Endothelial cell of umbilical vein (primary cell): Measurements from ENCODE around the gene MACROD2.

Source experiments
- CTCF ChIP-seq, 2 donors: IDR thresholded peaks; 1 replicate in 1 of 2; 2 replicates in 1 of 2; pipeline ENCODE4 v1.5.1; 2011; ENCODE audit warnings: low read length in 2 of 2, mild to moderate bottlenecking in 2 of 2, moderate library complexity in 2 of 2, control low read depth in 1 of 2, inconsistent platforms in 1 of 2, low read depth in 1 of 2; ENCODE audit not compliant: insufficient read depth in 1 of 2; ENCODE audit errors: extremely low read depth in 1 of 2
- GATA2 ChIP-seq: IDR thresholded peaks from 2 replicates; pipeline ENCODE4 v1.7.0; 2011; ENCODE audit warnings: low read depth, mild to moderate bottlenecking, moderate library complexity, mixed read lengths, low read length; ENCODE audit not compliant: insufficient read length, insufficient read depth
- POLR2A ChIP-seq: IDR thresholded peaks from 2 replicates; pipeline ENCODE4 v1.6.1; 2012; ENCODE audit warnings: low read depth, mild to moderate bottlenecking, control low read depth, low read length
- POLR2AphosphoS5 ChIP-seq: IDR thresholded peaks from 2 replicates; pipeline ENCODE4 v1.6.1; 2012; ENCODE audit warnings: low read depth, mild to moderate bottlenecking, control low read depth, low read length, moderate library complexity; ENCODE audit not compliant: insufficient read depth

GRCh38 chr20:16018881-16019280, 2023.6 kb downstream of the MACROD2 start:
- no peak for TF ChIP-seq POLR2A
- TF ChIP-seq GATA2: no peak
- no peak for TF ChIP-seq CTCF (IDR thresholded peaks at IDR 0.05; ENCODE audit: extremely low read depth in 1 of 2, insufficient read depth in 1 of 2, low read depth in 1 of 2, low read length in 2 of 2)
- TF ChIP-seq POLR2AphosphoS5: no peak
